Measurements from ENCODE around the gene KLF11.

DNA sequence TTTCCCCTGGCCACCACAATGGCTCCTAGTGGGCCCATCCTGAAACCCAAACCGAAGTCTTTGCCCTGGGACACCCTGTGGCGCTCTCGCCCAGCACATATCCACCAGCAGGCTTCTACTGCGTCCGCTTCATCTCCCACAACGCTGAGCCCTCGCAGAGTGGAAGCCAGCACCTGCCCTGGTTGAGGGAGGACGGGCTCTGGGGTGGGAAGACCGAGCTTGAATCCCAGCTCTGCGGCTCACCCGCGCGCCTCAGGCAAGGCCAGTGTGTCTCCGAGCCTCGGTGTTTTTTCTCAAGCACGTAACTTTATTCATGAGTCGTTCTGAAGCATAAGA is 15.6 kb downstream of the KLF11 start:
- TF ChIP-seq EZH2 (IDR thresholded peaks at IDR 0.05; ENCODE audit: insufficient read depth, poor library complexity, severe bottlenecking) (no peak), EZH2phosphoT487 (IDR thresholded peaks at IDR 0.05; ENCODE audit: insufficient read depth, low read depth) (no peak)

Measured in GM23248 (cell line).